ENCODE measurements around the gene SLAIN2.

SLAIN2 gene

DNA sequence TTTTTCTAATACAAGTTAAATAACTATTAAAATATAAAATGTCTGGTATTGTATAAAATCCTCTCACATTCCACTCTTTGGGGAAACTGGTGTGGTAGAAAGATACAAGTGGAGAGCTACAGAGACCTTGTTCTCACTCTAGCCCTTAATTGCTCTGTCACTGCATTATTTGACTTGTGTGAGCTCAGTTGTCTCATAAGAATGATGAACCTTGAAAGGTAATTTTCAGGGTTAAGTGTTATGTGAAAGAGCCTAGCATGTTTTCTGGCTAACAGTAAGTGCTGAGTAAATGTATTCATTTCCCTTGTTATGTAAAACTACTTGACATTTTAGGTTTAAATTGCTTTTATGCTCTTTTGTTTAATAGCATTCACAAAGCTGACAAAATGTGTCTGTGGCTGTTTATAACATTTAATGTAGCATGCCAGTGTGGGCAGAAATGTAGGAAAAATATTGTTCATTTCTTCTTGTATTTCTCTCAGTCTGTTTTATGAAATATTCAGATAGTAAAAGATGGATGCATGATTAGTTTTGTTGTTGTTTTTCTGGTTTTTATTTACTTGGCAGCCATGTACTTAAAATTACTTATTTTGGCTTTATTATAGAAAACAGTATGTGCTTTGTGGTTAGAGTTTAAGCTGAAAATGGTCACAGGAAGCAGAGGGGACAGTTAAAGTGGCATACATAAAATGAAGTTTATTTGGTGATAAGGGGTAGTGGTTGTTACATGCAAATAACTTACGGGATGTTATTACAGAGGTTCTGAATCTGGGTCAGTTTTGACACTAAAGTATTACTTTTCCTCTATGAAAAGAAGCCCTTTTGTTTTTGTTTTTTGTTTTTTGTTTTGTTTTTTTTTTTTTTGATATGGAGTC is 29.2 kb downstream of the SLAIN2 start:
- no peak for DNase-seq (ENCODE audit: low read depth)
- Histone ChIP-seq H3K36me3 (ENCODE audit: control insufficient read depth, insufficient read depth, low read length, severe bottlenecking) (no peaks in the 10 kb centered on the region), H3K4me3 (ENCODE audit: low read length) (no peak overlapping the region), H3K9ac (ENCODE audit: low read length) (no peak overlapping the region), H3K4me1 (ENCODE audit: control insufficient read depth, insufficient read depth, low read length) (peaks cover 17% of the 10 kb centered on the region), H3K9me3 (ENCODE audit: control insufficient read depth, low read length) (no peaks in the 10 kb centered on the region), H3K27me3 (replicated peaks; ENCODE audit: control insufficient read depth, insufficient read depth, low read length) (no peaks in the 10 kb centered on the region)

DNA sequence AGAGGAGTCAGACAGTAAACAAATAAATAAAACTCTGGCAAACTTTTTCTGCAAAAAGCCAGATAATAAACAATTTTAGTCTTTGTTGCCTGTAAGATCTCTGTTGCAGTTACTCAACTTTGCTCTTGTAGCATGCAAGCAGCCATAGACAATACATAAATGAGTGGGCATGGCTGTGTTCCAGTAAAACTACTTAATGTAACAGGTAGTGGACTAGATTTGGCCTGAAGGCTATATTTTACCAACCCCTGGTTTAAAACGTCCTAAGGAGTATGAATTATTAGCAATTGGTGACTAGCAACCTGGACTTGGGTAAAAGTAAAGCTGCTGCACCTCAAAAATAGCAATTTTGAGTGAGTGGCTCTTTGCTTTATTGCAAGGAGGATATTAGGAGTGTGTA is 30.9 kb downstream of the SLAIN2 start:
- DNase-seq (ENCODE audit: low read depth): no peak
- no peak overlapping the region for H3K4me3 ChIP-seq (ENCODE audit: low read length)
- H3K9ac ChIP-seq (ENCODE audit: low read length): no peak overlapping the region
- H3K4me1 ChIP-seq (ENCODE audit: control insufficient read depth, insufficient read depth, low read length): peaks cover 24% of the 10 kb centered on the region
- no peaks in the 10 kb centered on the region for H3K9me3 ChIP-seq (ENCODE audit: control insufficient read depth, low read length)
- no peaks in the 10 kb centered on the region for H3K36me3 ChIP-seq (ENCODE audit: control insufficient read depth, insufficient read depth, low read length, severe bottlenecking)
- H3K27me3 ChIP-seq (replicated peaks; ENCODE audit: control insufficient read depth, insufficient read depth, low read length): no peaks in the 10 kb centered on the region

DNA sequence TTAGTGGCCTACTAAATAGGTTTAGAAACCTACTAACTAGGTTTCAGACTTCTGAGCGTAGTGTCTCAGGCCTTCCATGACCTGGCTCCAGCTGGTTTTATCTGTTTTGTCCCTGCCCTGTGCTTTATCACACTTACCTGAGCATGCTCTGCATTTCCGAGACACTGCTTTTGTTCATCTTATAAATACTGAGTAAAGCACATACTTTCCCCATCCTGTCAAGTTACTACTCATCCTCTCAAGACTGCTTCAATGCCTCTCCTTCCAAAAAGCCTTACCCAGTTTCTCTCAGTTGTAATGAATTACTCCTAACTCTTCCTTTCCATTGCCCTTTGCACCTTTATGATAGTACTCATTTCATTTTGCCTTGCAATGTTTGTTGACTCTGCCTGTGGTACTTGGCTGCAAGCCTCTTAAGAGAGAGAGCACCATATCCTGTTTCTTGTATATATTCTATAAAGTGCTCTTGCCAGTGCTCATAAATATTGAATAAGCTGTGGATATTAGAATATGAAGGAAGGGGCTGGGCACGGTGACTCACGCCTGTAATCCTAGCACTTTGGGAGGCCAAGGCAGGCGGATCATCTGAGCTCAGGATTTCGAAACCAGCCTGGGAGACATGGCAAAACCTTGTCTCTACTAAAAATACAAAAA is 34.4 kb downstream of the SLAIN2 start:
- peaks cover 14% of the 10 kb centered on the region for H3K4me1 ChIP-seq (ENCODE audit: control insufficient read depth, insufficient read depth, low read length)
- no peak overlapping the region for H3K4me3 ChIP-seq (ENCODE audit: low read length)
- no peaks in the 10 kb centered on the region for H3K36me3 ChIP-seq (ENCODE audit: control insufficient read depth, insufficient read depth, low read length, severe bottlenecking)
- H3K9ac ChIP-seq (ENCODE audit: low read length): no peak overlapping the region
- H3K9me3 ChIP-seq (ENCODE audit: control insufficient read depth, low read length): no peaks in the 10 kb centered on the region
- no peaks in the 10 kb centered on the region for H3K27me3 ChIP-seq (replicated peaks; ENCODE audit: control insufficient read depth, insufficient read depth, low read length)
- DNase-seq (ENCODE audit: low read depth): peak; percentile 85

DNA sequence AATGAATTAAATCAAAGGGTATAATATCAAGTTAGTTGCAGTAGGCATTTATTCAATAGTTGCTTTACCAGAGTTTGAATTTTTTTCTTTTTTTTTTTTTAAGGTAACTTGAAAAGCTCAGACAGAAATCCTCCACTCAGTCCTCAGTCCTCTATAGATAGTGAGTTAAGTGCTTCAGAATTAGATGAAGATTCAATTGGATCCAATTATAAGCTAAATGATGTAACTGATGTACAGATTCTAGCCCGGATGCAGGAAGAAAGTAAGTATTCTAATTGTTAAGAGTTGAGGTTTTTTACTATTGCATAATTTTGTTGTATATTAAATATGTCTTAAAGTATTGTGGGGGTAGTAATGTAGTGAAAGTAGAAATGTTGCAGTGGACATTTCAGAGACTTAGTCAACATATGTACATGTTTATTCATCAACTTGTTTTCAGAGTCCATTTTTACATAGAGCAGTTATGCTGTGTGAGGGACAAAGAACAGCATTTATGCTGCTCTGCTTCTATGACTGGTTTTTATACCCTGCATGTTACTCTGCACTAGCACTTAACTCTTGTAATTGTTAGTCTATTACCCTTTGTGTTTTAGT is 38.4 kb downstream of the SLAIN2 start:
- Histone ChIP-seq H3K36me3 (ENCODE audit: control insufficient read depth, insufficient read depth, low read length, severe bottlenecking) (peaks cover 11% of the 10 kb centered on the region), H3K9ac (ENCODE audit: low read length) (no peak overlapping the region)
- DNase-seq (ENCODE audit: low read depth): peak; percentile 8

DNA sequence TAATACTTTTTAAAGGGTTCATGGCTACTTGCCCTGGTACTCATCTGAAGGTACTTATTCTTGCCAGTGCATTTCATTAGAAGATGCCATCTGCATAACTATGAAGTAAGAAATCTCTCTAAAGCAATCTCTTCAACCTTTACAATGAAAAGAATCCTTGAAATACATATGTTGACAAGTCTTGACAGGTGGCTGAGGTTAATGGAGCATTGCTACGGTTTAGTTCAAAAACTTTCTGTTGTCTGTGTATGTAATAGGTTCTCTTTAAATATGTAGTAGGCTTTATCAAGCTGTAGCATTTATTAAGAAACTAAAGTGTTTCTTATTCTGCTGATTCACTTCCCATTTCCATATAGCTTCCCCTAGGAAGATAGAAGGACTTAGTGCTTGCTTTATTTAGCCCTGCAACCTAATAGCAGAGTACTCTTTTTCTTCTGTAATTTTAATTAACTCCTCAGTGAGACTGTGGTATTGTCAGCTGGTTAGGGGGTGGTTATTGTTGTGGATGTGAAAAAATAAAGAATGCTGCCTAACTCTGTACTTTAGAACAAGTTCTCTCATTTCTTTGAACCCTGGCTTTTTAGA is 39.3 kb downstream of the SLAIN2 start:
- no peak overlapping the region for H3K4me3 ChIP-seq (ENCODE audit: low read length)
- no peak overlapping the region for H3K9ac ChIP-seq (ENCODE audit: low read length)
- H3K36me3 ChIP-seq (ENCODE audit: control insufficient read depth, insufficient read depth, low read length, severe bottlenecking): peaks cover 21% of the 10 kb centered on the region
- no peaks in the 10 kb centered on the region for H3K27me3 ChIP-seq (replicated peaks; ENCODE audit: control insufficient read depth, insufficient read depth, low read length)
- peaks cover 5% of the 10 kb centered on the region for H3K4me1 ChIP-seq (ENCODE audit: control insufficient read depth, insufficient read depth, low read length)
- no peaks in the 10 kb centered on the region for H3K9me3 ChIP-seq (ENCODE audit: control insufficient read depth, low read length)
- DNase-seq (ENCODE audit: low read depth): no peak

More for the DNA sequence above, 38.4 kb downstream of the SLAIN2 start:
- Histone ChIP-seq H3K27me3 (replicated peaks; ENCODE audit: control insufficient read depth, insufficient read depth, low read length) (no peaks in the 10 kb centered on the region), H3K4me1 (ENCODE audit: control insufficient read depth, insufficient read depth, low read length) (peaks cover 8% of the 10 kb centered on the region), H3K4me3 (ENCODE audit: low read length) (no peak overlapping the region), H3K9me3 (ENCODE audit: control insufficient read depth, low read length) (no peaks in the 10 kb centered on the region)

DNA sequence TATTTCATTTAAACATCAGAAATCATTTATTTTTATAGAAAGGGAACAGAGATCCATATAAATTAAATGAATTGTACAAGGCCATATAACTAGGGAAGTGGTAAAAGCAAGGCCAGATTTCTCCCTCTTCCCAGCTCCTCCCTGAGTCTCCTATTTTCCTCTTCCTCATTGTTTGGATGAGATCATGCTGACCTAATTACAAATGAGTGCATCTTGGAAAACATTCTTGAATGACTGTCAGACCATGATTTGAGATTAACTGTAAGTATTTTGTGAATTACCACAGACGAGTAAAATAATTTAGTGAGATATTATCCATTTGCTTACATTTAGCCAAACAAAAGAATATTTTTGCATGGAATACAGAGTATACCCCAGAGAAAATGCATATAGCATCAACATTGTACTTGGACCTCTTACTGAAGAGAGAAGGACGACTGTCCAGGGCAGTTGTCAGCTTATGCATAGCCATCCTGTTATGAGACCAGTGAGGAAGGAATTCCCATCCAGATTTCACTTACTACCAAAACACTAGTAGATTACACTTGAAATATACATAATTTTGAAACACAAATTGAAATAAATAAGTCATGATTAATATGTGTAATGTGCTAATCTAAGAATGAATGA is 47.3 kb downstream of the SLAIN2 start:
- Histone ChIP-seq H3K36me3 (ENCODE audit: control insufficient read depth, insufficient read depth, low read length, severe bottlenecking) (peaks cover 46% of the 10 kb centered on the region), H3K9me3 (ENCODE audit: control insufficient read depth, low read length) (no peaks in the 10 kb centered on the region), H3K4me1 (ENCODE audit: control insufficient read depth, insufficient read depth, low read length) (peaks cover 5% of the 10 kb centered on the region), H3K9ac (ENCODE audit: low read length) (no peak overlapping the region), H3K4me3 (ENCODE audit: low read length) (no peak overlapping the region), H3K27me3 (replicated peaks; ENCODE audit: control insufficient read depth, insufficient read depth, low read length) (no peaks in the 10 kb centered on the region)
- peak; percentile 57 for DNase-seq (ENCODE audit: low read depth)

DNA sequence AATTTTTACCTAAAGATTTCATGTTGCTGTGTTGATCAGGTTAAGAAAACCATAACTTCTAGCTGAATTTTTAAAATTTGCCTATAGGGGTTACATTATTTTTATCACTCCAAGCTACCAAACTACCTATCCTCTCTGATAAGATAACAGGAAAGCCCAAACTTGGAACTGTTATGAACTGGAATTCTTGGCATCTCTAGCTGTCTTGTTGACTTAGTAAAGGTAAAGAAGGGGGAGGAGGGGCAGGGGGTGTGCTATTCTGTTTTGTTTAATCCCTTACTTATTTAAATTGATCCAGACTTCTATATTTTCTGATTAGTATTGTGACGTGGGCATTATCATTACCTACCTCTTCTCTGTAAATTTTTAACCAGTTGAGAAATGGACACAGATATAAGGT is 54.7 kb downstream of the SLAIN2 start:
- Histone ChIP-seq H3K36me3 (ENCODE audit: control insufficient read depth, insufficient read depth, low read length, severe bottlenecking) (peaks cover 52% of the 10 kb centered on the region), H3K4me3 (ENCODE audit: low read length) (no peak overlapping the region), H3K4me1 (ENCODE audit: control insufficient read depth, insufficient read depth, low read length) (no peaks in the 10 kb centered on the region), H3K9ac (ENCODE audit: low read length) (no peak overlapping the region), H3K27me3 (replicated peaks; ENCODE audit: control insufficient read depth, insufficient read depth, low read length) (no peaks in the 10 kb centered on the region), H3K9me3 (ENCODE audit: control insufficient read depth, low read length) (no peaks in the 10 kb centered on the region)
- DNase-seq (ENCODE audit: low read depth): no peak

DNA sequence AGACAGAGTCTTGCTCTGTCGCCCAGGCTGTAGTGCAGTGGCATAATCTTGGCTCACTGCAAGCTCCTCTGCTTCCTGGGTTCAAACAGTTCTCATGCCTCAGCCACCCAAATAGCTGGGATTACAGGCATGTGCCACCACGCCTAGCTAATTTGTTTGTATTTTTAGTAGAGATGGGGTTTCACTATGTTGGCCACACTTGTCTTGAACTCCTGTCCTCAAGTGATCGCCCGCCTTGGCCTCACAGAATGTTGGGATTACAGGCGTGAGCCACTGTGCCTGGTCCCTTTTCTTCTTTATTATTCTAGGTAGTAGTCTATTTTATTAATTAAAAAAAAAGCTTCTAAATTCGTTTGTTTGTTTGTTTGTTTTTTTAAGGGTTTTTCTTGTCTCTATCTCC is 59.1 kb downstream of the SLAIN2 start:
- no peak overlapping the region for H3K9ac ChIP-seq (ENCODE audit: low read length)
- H3K36me3 ChIP-seq (ENCODE audit: control insufficient read depth, insufficient read depth, low read length, severe bottlenecking): peaks cover 19% of the 10 kb centered on the region
- no peaks in the 10 kb centered on the region for H3K4me1 ChIP-seq (ENCODE audit: control insufficient read depth, insufficient read depth, low read length)
- no peak for DNase-seq (ENCODE audit: low read depth)
- H3K27me3 ChIP-seq (replicated peaks; ENCODE audit: control insufficient read depth, insufficient read depth, low read length): no peaks in the 10 kb centered on the region
- no peak overlapping the region for H3K4me3 ChIP-seq (ENCODE audit: low read length)
- no peaks in the 10 kb centered on the region for H3K9me3 ChIP-seq (ENCODE audit: control insufficient read depth, low read length)

DNA sequence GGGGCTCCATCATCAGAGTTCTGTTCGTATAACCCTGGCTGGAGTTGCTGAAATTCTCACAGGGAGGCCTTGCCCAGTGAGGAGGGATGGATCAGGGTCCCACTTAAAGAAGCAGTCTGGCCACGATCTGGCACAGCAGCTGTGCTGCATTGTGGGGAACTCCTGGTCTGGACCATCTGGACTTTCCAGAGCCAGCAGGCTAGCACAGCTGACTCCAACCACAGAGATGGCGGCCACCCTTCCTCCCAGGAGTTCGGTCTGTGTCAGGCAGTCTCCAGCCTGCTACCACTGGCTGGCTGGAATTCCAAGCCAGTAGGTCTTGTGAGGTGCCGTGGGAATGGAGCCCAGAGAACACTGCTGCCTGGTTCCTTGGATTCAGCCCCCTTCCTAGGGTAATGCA is 62.0 kb downstream of the SLAIN2 start:
- DNase-seq (ENCODE audit: low read depth): no peak
- no peak overlapping the region for H3K9ac ChIP-seq (ENCODE audit: low read length)
- H3K4me1 ChIP-seq (ENCODE audit: control insufficient read depth, insufficient read depth, low read length): no peaks in the 10 kb centered on the region
- H3K27me3 ChIP-seq (replicated peaks; ENCODE audit: control insufficient read depth, insufficient read depth, low read length): no peaks in the 10 kb centered on the region
- no peak overlapping the region for H3K4me3 ChIP-seq (ENCODE audit: low read length)
- H3K9me3 ChIP-seq (ENCODE audit: control insufficient read depth, low read length): no peaks in the 10 kb centered on the region
- H3K36me3 ChIP-seq (ENCODE audit: control insufficient read depth, insufficient read depth, low read length, severe bottlenecking): no peaks in the 10 kb centered on the region

DNA sequence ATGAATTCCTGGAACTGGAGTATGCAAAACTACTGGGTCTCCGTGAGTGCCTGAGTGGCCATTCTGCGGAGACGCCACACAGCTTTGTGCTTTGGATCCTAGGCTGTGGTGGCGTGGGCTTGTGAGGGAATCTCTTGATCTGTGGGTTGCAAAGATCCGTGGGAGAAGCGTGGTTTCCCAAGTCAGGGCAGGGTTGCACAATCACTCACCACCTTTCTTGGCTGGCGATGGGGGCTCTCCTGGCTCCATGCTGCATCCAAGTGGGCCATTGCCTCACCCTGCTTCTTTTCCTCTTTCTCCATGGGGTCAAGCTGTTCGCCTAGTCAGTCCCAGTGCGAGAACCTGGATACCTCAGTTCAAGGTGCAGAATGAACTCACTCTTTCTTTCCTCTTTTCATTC is 62.5 kb downstream of the SLAIN2 start:
- H3K9me3 ChIP-seq (ENCODE audit: control insufficient read depth, low read length): no peaks in the 10 kb centered on the region

DNA sequence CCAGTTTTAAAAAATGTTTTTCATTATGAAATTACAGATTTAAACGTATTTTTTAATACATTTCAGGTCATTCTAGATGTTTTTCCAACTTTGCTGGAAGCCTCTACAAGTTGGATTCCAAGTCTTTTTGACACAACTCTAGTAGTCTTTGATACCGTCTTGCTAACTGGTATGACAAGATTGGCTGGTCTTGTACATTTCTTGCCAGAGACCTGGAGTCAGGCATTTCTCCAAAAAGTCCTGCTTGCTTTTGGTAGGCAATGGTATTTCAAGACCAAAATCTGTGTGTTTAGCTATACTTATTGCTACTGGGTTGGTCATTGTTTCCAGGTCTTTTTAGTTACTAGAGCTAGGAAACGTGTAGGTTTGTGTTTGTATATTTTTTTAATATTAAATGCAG is 64.6 kb downstream of the SLAIN2 start:
- no peaks in the 10 kb centered on the region for H3K9me3 ChIP-seq (ENCODE audit: control insufficient read depth, low read length)
- H3K9ac ChIP-seq (ENCODE audit: low read length): no peak overlapping the region
- H3K4me1 ChIP-seq (ENCODE audit: control insufficient read depth, insufficient read depth, low read length): no peaks in the 10 kb centered on the region
- peaks cover 6% of the 10 kb centered on the region for H3K36me3 ChIP-seq (ENCODE audit: control insufficient read depth, insufficient read depth, low read length, severe bottlenecking)
- H3K4me3 ChIP-seq (ENCODE audit: low read length): no peak overlapping the region
- no peaks in the 10 kb centered on the region for H3K27me3 ChIP-seq (replicated peaks; ENCODE audit: control insufficient read depth, insufficient read depth, low read length)
- no peak for DNase-seq (ENCODE audit: low read depth)

More for the DNA sequence above, 62.5 kb downstream of the SLAIN2 start:
- no peaks in the 10 kb centered on the region for H3K27me3 ChIP-seq (replicated peaks; ENCODE audit: control insufficient read depth, insufficient read depth, low read length)
- H3K9ac ChIP-seq (ENCODE audit: low read length): no peak overlapping the region
- H3K36me3 ChIP-seq (ENCODE audit: control insufficient read depth, insufficient read depth, low read length, severe bottlenecking): no peaks in the 10 kb centered on the region
- no peak overlapping the region for H3K4me3 ChIP-seq (ENCODE audit: low read length)
- H3K4me1 ChIP-seq (ENCODE audit: control insufficient read depth, insufficient read depth, low read length): no peaks in the 10 kb centered on the region
- no peak for DNase-seq (ENCODE audit: low read depth)

Measured in adipocyte (in vitro differentiated cells).